HEK293 (cell line): Measurements from ENCODE around the gene CSRP1.

Experiments used
- HOXA7 ChIP-seq: sonication (generic); formaldehyde crosslinking; IDR thresholded peaks from 2 replicates; pipeline ENCODE4 v1.8.1; 2022; ENCODE audit warnings: missing genetic modification reagents, borderline replicate concordance
- OVOL3 ChIP-seq: fragments of 450-650 bp; formaldehyde crosslinking; IDR thresholded peaks from 2 replicates; pipeline ENCODE4 v1.5.1; 2016; ENCODE audit warnings: missing biosample characterization, missing genetic modification characterization
- PRDM1 ChIP-seq: fragments of 450-650 bp; formaldehyde crosslinking; IDR thresholded peaks from 2 replicates; pipeline ENCODE4; 2016; ENCODE audit warnings: missing biosample characterization, missing genetic modification characterization
- RBAK ChIP-seq: fragments of 450-650 bp; formaldehyde crosslinking; IDR thresholded peaks from 2 replicates; pipeline ENCODE4 v1.5.1; 2016; ENCODE audit warnings: missing biosample characterization, missing genetic modification characterization
- SALL2 ChIP-seq: fragments of 450-650 bp; formaldehyde crosslinking; IDR thresholded peaks from 2 replicates; pipeline ENCODE4 v1.5.0; 2017; ENCODE audit warnings: missing biosample characterization, mild to moderate bottlenecking, missing genetic modification characterization, borderline replicate concordance
- ZBTB20 ChIP-seq: fragments of 450-650 bp; formaldehyde crosslinking; IDR thresholded peaks from 2 replicates; pipeline ENCODE4 v1.5.1; 2016; ENCODE audit warnings: missing biosample characterization, missing genetic modification characterization
- ZFP41 ChIP-seq: fragments of 450-650 bp; formaldehyde crosslinking; IDR thresholded peaks from 2 replicates; pipeline ENCODE4 v1.5.1; 2016; ENCODE audit warnings: missing biosample characterization, missing genetic modification characterization, borderline replicate concordance
- ZFP69B ChIP-seq: fragments of 450-650 bp; formaldehyde crosslinking; IDR thresholded peaks from 2 replicates; pipeline ENCODE4 v1.5.1; 2016; ENCODE audit warnings: missing biosample characterization, missing genetic modification characterization
- ZIC2 ChIP-seq: fragments of 450-650 bp; formaldehyde crosslinking; IDR thresholded peaks from 2 replicates; pipeline ENCODE4 v1.5.1; 2016; ENCODE audit warnings: missing biosample characterization, missing genetic modification characterization
- ZNF133 ChIP-seq: fragments of 450-650 bp; formaldehyde crosslinking; IDR thresholded peaks from 2 replicates; pipeline ENCODE4 v1.5.1; 2016; ENCODE audit warnings: missing biosample characterization, missing genetic modification characterization
- ZNF138 ChIP-seq: fragments of 450-650 bp; formaldehyde crosslinking; IDR thresholded peaks from 2 replicates; pipeline ENCODE4 v1.5.1; 2016; ENCODE audit warnings: missing biosample characterization, missing genetic modification characterization, borderline replicate concordance
- ZNF157 ChIP-seq: fragments of 450-650 bp; formaldehyde crosslinking; IDR thresholded peaks from 2 replicates; pipeline ENCODE4 v1.5.1; 2016; ENCODE audit warnings: missing biosample characterization, missing genetic modification characterization
- ZNF175 ChIP-seq: fragments of 450-650 bp; formaldehyde crosslinking; IDR thresholded peaks from 2 replicates; pipeline ENCODE4 v1.5.1; 2016; ENCODE audit warnings: missing biosample characterization, missing genetic modification characterization
- ZNF19 ChIP-seq: fragments of 450-650 bp; formaldehyde crosslinking; IDR thresholded peaks from 2 replicates; pipeline ENCODE4; 2016; ENCODE audit warnings: missing biosample characterization, missing genetic modification characterization, low read depth
- ZNF223 ChIP-seq: fragments of 450-650 bp; formaldehyde crosslinking; IDR thresholded peaks from 2 replicates; pipeline ENCODE4 v1.5.1; 2016; ENCODE audit warnings: missing biosample characterization, missing genetic modification characterization
- ZNF239 ChIP-seq: fragments of 450-650 bp; formaldehyde crosslinking; IDR thresholded peaks from 2 replicates; pipeline ENCODE4 v1.5.1; 2016; ENCODE audit warnings: missing biosample characterization, missing genetic modification characterization
- ZNF24 ChIP-seq: fragments of 450-650 bp; formaldehyde crosslinking; IDR thresholded peaks from 2 replicates; pipeline ENCODE4 v1.5.1; 2016; ENCODE audit warnings: missing biosample characterization, missing genetic modification characterization
- ZNF350 ChIP-seq: fragments of 450-650 bp; formaldehyde crosslinking; IDR thresholded peaks from 2 replicates; pipeline ENCODE4 v1.5.0; 2017; ENCODE audit warnings: missing biosample characterization, mild to moderate bottlenecking, missing genetic modification characterization
- ZNF354C ChIP-seq: fragments of 450-650 bp; formaldehyde crosslinking; IDR thresholded peaks from 2 replicates; pipeline ENCODE4 v1.5.1; 2016; ENCODE audit warnings: missing biosample characterization, missing genetic modification characterization, low read depth, borderline replicate concordance
- ZNF549 ChIP-seq: fragments of 450-650 bp; IDR thresholded peaks from 2 replicates; pipeline ENCODE4 v1.5.1; 2018; ENCODE audit warnings: missing biosample characterization, missing genetic modification characterization, mild to moderate bottlenecking, inconsistent platforms, moderate library complexity
- ZNF623 ChIP-seq: fragments of 450-650 bp; formaldehyde crosslinking; IDR thresholded peaks from 2 replicates; pipeline ENCODE4 v1.5.1; 2016; ENCODE audit warnings: missing biosample characterization, missing genetic modification characterization
- ZNF624 ChIP-seq: fragments of 450-650 bp; formaldehyde crosslinking; IDR thresholded peaks from 2 replicates; pipeline ENCODE4 v1.5.1; 2017; ENCODE audit warnings: missing biosample characterization, missing genetic modification characterization
- ZNF707 ChIP-seq: fragments of 450-650 bp; formaldehyde crosslinking; IDR thresholded peaks from 2 replicates; pipeline ENCODE4 v1.5.1; 2016; ENCODE audit warnings: missing biosample characterization, missing genetic modification characterization
- ZNF768 ChIP-seq: fragments of 450-650 bp; formaldehyde crosslinking; IDR thresholded peaks from 2 replicates; pipeline ENCODE4 v1.5.1; 2018; ENCODE audit warnings: missing biosample characterization, mild to moderate bottlenecking, missing genetic modification characterization
- ZNF791 ChIP-seq: fragments of 450-650 bp; formaldehyde crosslinking; IDR thresholded peaks from 2 replicates; pipeline ENCODE4 v1.5.1; 2016; ENCODE audit warnings: missing biosample characterization, missing genetic modification characterization
- ZNF830 ChIP-seq: fragments of 450-650 bp; IDR thresholded peaks from 2 replicates; pipeline ENCODE4 v1.5.0; 2018; ENCODE audit warnings: missing biosample characterization, missing genetic modification characterization, low read depth, mild to moderate bottlenecking, moderate library complexity
- TF ChIP-seq, protein P1 (sequence below): fragments of 450-650 bp; formaldehyde crosslinking; IDR thresholded peaks from 2 replicates; pipeline ENCODE4 v1.5.1; 2016; ENCODE audit warnings: missing biosample characterization, missing genetic modification characterization
- TF ChIP-seq, protein P2 (sequence below): fragments of 450-650 bp; formaldehyde crosslinking; IDR thresholded peaks from 2 replicates; pipeline ENCODE4; 2016; ENCODE audit warnings: missing biosample characterization, missing genetic modification characterization
- TF ChIP-seq, protein P3 (sequence below): fragments of 450-650 bp; formaldehyde crosslinking; IDR thresholded peaks from 2 replicates; pipeline ENCODE4 v1.5.1; 2016; ENCODE audit warnings: missing biosample characterization, missing genetic modification characterization
- TF ChIP-seq, protein P4 (sequence below): fragments of 450-650 bp; IDR thresholded peaks from 2 replicates; pipeline ENCODE4 v1.5.1; 2018; ENCODE audit warnings: missing biosample characterization, mild to moderate bottlenecking, missing genetic modification characterization
- TF ChIP-seq, protein P5 (sequence below): IDR thresholded peaks from 2 replicates; pipeline ENCODE4 v1.6.1; 2011; ENCODE audit warnings: mild to moderate bottlenecking, low read depth, low read length, borderline replicate concordance
- TF ChIP-seq, protein P6 (sequence below): fragments of 450-650 bp; formaldehyde crosslinking; IDR thresholded peaks from 2 replicates; pipeline ENCODE4 v1.5.1; 2016; ENCODE audit warnings: missing biosample characterization, missing genetic modification characterization

Gene CSRP1

DNA sequence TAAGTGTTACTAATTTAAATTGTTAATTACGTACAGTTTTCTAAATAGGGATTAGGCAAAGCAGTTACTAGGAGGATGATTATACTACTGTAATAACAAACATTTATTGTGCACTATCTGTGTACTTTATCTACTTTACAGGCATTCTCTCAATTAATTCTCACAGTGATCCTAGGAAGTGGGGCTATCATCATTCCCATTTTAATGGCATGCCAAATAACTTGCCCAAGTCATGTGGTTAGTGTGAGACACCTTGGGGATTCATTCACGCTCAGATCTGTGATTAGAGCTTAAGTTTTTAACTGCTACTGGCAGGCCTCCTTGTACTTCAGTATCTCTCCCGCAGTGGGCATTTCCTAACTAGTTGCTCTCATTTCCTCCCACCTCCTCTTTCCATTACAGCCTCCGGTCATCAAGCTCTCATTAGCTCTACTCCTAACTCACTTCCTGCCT lies 49.4 kb downstream of the CSRP1 start (continued):
- TF ChIP-seq, protein P1, sequence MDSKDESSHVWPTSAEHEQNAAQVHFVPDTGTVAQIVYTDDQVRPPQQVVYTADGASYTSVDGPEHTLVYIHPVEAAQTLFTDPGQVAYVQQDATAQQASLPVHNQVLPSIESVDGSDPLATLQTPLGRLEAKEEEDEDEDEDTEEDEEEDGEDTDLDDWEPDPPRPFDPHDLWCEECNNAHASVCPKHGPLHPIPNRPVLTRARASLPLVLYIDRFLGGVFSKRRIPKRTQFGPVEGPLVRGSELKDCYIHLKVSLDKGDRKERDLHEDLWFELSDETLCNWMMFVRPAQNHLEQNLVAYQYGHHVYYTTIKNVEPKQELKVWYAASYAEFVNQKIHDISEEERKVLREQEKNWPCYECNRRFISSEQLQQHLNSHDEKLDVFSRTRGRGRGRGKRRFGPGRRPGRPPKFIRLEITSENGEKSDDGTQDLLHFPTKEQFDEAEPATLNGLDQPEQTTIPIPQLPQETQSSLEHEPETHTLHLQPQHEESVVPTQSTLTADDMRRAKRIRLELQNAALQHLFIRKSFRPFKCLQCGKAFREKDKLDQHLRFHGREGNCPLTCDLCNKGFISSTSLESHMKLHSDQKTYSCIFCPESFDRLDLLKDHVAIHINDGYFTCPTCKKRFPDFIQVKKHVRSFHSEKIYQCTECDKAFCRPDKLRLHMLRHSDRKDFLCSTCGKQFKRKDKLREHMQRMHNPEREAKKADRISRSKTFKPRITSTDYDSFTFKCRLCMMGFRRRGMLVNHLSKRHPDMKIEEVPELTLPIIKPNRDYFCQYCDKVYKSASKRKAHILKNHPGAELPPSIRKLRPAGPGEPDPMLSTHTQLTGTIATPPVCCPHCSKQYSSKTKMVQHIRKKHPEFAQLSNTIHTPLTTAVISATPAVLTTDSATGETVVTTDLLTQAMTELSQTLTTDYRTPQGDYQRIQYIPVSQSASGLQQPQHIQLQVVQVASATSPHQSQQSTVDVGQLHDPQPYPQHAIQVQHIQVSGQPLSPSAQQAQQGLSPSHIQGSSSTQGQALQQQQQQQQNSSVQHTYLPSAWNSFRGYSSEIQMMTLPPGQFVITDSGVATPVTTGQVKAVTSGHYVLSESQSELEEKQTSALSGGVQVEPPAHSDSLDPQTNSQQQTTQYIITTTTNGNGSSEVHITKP (tag by site-specific recombination): no peak
- TF ChIP-seq ZNF24 (peak; percentile 82), SALL2 (tag by site-specific recombination) (no peak), ZNF175 (tag by site-specific recombination) (no peak), ZNF707 (tag by site-specific recombination) (no peak), ZNF623 (tag by site-specific recombination) (no peak), ZFP41 (tag by site-specific recombination) (no peak), ZNF19 (tag by site-specific recombination) (no peak), ZNF157 (no peak), ZIC2 (tag by site-specific recombination) (peak; percentile 60; the same call in 1 of the 2 replicates), ZNF624 (no peak), ZNF830 (tag by site-specific recombination) (no peak), ZNF791 (tag by site-specific recombination) (no peak), ZNF239 (tag by site-specific recombination) (no peak), ZNF133 (tag by site-specific recombination) (no peak), ZNF768 (tag by site-specific recombination) (no peak), ZNF223 (tag by site-specific recombination) (no peak), ZNF354C (tag by site-specific recombination) (no peak), OVOL3 (tag by site-specific recombination) (0 out of 2 replicates have a peak, but pooled peaks have one; percentile 61), PRDM1 (tag by site-specific recombination) (no peak), ZBTB20 (tag by site-specific recombination) (no peak), ZFP69B (tag by site-specific recombination) (no peak), ZNF549 (tag by site-specific recombination) (no peak), ZNF350 (no peak), HOXA7 (CRISPR knock-in tag) (no peak), RBAK (tag by site-specific recombination) (no peak), ZNF138 (tag by site-specific recombination) (no peak)
- TF ChIP-seq, protein P2, sequence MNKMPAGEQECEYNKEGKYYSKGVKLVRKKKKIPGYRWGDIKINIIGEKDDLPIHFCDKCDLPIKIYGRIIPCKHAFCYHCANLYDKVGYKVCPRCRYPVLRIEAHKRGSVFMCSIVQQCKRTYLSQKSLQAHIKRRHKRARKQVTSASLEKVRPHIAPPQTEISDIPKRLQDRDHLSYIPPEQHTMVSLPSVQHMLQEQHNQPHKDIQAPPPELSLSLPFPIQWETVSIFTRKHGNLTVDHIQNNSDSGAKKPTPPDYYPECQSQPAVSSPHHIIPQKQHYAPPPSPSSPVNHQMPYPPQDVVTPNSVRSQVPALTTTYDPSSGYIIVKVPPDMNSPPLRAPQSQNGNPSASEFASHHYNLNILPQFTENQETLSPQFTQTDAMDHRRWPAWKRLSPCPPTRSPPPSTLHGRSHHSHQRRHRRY (tag by site-specific recombination): no peak
- TF ChIP-seq, protein P3, sequence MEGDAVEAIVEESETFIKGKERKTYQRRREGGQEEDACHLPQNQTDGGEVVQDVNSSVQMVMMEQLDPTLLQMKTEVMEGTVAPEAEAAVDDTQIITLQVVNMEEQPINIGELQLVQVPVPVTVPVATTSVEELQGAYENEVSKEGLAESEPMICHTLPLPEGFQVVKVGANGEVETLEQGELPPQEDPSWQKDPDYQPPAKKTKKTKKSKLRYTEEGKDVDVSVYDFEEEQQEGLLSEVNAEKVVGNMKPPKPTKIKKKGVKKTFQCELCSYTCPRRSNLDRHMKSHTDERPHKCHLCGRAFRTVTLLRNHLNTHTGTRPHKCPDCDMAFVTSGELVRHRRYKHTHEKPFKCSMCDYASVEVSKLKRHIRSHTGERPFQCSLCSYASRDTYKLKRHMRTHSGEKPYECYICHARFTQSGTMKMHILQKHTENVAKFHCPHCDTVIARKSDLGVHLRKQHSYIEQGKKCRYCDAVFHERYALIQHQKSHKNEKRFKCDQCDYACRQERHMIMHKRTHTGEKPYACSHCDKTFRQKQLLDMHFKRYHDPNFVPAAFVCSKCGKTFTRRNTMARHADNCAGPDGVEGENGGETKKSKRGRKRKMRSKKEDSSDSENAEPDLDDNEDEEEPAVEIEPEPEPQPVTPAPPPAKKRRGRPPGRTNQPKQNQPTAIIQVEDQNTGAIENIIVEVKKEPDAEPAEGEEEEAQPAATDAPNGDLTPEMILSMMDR (tag by site-specific recombination): no peak
- TF ChIP-seq, protein P4, sequence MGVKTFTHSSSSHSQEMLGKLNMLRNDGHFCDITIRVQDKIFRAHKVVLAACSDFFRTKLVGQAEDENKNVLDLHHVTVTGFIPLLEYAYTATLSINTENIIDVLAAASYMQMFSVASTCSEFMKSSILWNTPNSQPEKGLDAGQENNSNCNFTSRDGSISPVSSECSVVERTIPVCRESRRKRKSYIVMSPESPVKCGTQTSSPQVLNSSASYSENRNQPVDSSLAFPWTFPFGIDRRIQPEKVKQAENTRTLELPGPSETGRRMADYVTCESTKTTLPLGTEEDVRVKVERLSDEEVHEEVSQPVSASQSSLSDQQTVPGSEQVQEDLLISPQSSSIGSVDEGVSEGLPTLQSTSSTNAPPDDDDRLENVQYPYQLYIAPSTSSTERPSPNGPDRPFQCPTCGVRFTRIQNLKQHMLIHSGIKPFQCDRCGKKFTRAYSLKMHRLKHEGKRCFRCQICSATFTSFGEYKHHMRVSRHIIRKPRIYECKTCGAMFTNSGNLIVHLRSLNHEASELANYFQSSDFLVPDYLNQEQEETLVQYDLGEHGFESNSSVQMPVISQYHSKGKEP (tag by site-specific recombination): no peak
- TF ChIP-seq, protein P5, sequence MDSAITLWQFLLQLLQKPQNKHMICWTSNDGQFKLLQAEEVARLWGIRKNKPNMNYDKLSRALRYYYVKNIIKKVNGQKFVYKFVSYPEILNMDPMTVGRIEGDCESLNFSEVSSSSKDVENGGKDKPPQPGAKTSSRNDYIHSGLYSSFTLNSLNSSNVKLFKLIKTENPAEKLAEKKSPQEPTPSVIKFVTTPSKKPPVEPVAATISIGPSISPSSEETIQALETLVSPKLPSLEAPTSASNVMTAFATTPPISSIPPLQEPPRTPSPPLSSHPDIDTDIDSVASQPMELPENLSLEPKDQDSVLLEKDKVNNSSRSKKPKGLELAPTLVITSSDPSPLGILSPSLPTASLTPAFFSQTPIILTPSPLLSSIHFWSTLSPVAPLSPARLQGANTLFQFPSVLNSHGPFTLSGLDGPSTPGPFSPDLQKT: no peak
- TF ChIP-seq, protein P6, sequence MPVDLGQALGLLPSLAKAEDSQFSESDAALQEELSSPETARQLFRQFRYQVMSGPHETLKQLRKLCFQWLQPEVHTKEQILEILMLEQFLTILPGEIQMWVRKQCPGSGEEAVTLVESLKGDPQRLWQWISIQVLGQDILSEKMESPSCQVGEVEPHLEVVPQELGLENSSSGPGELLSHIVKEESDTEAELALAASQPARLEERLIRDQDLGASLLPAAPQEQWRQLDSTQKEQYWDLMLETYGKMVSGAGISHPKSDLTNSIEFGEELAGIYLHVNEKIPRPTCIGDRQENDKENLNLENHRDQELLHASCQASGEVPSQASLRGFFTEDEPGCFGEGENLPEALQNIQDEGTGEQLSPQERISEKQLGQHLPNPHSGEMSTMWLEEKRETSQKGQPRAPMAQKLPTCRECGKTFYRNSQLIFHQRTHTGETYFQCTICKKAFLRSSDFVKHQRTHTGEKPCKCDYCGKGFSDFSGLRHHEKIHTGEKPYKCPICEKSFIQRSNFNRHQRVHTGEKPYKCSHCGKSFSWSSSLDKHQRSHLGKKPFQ (tag by site-specific recombination): no peak
